Hippocampal formation (tissue), 2 donors: ENCODE results near the gene PRKCE.

Source experiments
- DNase-seq, 2 donors: peaks; one replicate each; lab custom pipeline; 2025; lab: John Stamatoyannopoulos, UW

Gene PRKCE

GRCh38 chr2:46227674-46228289 lies 576.3 kb downstream of the PRKCE start:
- DNase-seq, result no peak

- no peak for DNase-seq
Measured at GRCh38 chr2:46229134-46230063, 577.9 kb downstream of the PRKCE start.

- DNase-seq, result no peak
Measured at GRCh38 chr2:46230115-46230571, 578.7 kb downstream of the PRKCE start.

GRCh38 chr2:46230677-46231425 lies 579.4 kb downstream of the PRKCE start:
- DNase-seq, result no peak

GRCh38 chr2:46231721-46232120 lies 580.2 kb downstream of the PRKCE start:
- DNase-seq, result no peak

- peak in 1 of 2 donors; percentile 10 for DNase-seq
Measured at GRCh38 chr2:46232860-46233259, 581.4 kb downstream of the PRKCE start.

- no peak for DNase-seq
Measured at GRCh38 chr2:46236006-46236875, 584.8 kb downstream of the PRKCE start.

GRCh38 chr2:46236876-46237859 lies 585.7 kb downstream of the PRKCE start:
- DNase-seq, result no peak
